Measurements from ENCODE around the gene FOXO4. TPM values are rescaled to one million over a fixed set of nuclear protein-coding genes. Genes with fewer than 3 reads are reported as not detected.
A peak's percentile ranks its signal among the peaks of the same experiment; 100 is the strongest.

Gene FOXO4
- polyA plus RNA-seq, 1 donor from 2014 or later = 2.4 TPM

DNA sequence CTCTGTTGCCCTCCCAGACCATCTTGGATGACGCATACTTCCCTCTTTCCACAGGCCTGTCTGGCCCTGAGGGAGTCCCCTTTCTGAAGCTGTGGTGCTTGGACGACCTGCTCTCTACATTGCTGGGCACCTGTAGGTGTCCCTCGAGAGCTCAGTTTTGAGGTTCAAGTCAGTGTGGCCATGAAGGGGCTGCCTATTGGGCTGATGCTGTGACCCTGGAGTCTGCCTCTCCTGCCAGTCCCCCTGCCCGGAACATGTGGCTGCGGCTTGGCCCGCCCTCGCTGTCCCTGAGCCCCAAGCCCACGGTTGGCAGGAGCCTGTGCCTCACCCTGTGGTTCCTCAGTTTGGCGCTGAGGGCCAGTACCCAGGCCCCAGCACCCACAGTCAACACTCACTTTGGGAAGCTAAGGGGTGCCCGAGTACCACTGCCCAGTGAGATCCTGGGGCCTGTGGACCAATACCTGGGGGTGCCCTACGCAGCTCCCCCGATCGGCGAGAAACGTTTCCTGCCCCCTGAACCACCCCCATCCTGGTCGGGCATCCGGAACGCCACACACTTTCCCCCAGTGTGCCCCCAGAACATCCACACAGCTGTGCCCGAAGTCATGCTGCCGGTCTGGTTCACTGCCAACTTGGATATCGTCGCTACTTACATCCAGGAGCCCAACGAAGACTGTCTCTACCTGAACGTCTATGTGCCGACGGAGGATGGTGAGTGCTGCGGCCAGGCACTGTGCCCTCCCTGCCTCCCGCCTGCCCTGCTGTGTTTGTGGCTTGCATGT lies 52.0 kb downstream of the FOXO4 start:
- Mint-ChIP-seq H3K27ac (no peak overlapping the region), H3K4me3 (peak overlapping the region in 1 of 4 donors; percentile 17), H3K4me1 (peaks cover 0 to 14% (median 6%) of the 10 kb centered on the region in 3 donors), H3K9me3 (no peaks in the 10 kb centered on the region), H3K36me3 (peaks cover 2% of the 10 kb centered on the region), H3K27me3 (no peaks in the 10 kb centered on the region)

DNA sequence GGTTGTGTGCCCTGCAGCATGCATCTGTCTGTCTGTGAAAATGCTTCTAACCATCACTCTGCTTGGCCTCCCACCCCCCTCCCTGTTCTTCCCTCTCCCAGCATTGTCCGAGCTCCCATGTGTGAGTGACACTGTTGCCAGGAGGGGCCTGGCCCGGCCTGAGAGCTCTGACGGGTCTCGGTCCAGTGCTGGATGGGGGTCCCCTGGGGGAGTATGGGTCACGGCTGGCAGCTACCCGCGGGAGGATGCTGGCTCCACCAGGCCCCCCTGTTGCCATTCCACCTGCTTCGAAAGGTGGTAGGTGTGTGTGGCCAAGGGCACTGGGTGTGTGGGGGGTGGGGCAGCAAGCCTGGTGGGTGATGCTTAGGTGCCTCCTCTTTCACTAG lies 52.6 kb downstream of the FOXO4 start:
- Mint-ChIP-seq H3K9me3 (peaks cover 0 to 2% (median 0%) of the 10 kb centered on the region in 3 donors), H3K4me1 (peaks cover 0 to 13% (median 6%) of the 10 kb centered on the region in 3 donors), H3K36me3 (peaks cover 2% of the 10 kb centered on the region), H3K4me3 (peak overlapping the region in 1 of 4 donors; percentile 17), H3K27ac (no peak overlapping the region), H3K27me3 (no peaks in the 10 kb centered on the region)

DNA sequence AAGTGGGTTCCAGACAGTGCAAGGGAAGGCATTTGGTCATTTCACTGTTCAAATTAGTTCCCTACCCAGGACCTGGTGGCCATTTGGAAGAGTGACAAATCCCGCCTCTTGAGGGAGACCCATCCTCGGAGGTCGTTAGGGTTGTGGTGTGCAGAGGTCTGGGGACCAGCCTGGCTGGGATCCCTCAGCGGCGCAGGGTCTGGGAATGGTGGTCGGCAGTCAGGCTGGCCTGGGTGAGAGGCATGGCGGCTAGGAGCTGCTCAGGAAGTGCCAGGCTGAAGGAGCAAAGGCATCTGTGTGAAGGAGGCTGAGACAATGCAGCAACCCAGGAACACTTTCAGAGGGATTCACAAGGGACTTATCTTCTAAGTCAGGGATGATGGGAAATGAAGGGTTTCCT lies 55.7 kb downstream of the FOXO4 start:
- Mint-ChIP-seq H3K36me3 (peaks cover 4% of the 10 kb centered on the region), H3K27ac (no peak overlapping the region), H3K4me3 (no peak overlapping the region), H3K27me3 (peaks cover 2% of the 10 kb centered on the region), H3K4me1 (peaks cover 0 to 2% (median 2%) of the 10 kb centered on the region in 3 donors), H3K9me3 (peaks cover 0 to 2% (median 0%) of the 10 kb centered on the region in 3 donors)

Other genes starting within 250 kb of the FOXO4 start
- not detected for gene TEX11, start 187.1 kb upstream of the FOXO4 start, polyA plus RNA-seq
- gene SLC7A3, start 164.8 kb upstream of the FOXO4 start, polyA plus RNA-seq = not detected
- 2.3 TPM for gene SNX12, start 27.5 kb upstream of the FOXO4 start, polyA plus RNA-seq
- 1.5 TPM for gene CXorf65, start 10.9 kb downstream of the FOXO4 start, polyA plus RNA-seq
- gene IL2RG, start 15.7 kb downstream of the FOXO4 start, polyA plus RNA-seq = 754 TPM
- gene MED12, start 22.7 kb downstream of the FOXO4 start, polyA plus RNA-seq = 13.1 TPM
- 0.15 TPM for gene NLGN3, start 49.0 kb downstream of the FOXO4 start, polyA plus RNA-seq
- not detected for gene GJB1, start 127.4 kb downstream of the FOXO4 start, polyA plus RNA-seq
- gene ZMYM3, start 158.3 kb downstream of the FOXO4 start, polyA plus RNA-seq = 7.0 TPM
- 140 TPM for gene NONO, start 187.8 kb downstream of the FOXO4 start, polyA plus RNA-seq
- not detected for gene ITGB1BP2, start 205.9 kb downstream of the FOXO4 start, polyA plus RNA-seq